Fibroblast of lung (primary cell): ENCODE results near the gene HOXA1. TPM values are rescaled to one million over a fixed set of nuclear protein-coding genes. Genes with fewer than 3 reads are reported as not detected.

Experiments used
- DNase-seq, 2 donors: peaks; one replicate each; pipeline versions ENCODE4 v3.0.0 to v3.0.0-alpha.2; 2010; ENCODE audit warnings: low read depth in 2 of 2
- H2AFZ ChIP-seq: 2 replicates; pipeline ENCODE4 v1.5.1; 2012; ENCODE audit warnings: low read length, control low read depth, inconsistent platforms
- H3K27ac ChIP-seq: 2 replicates; pipeline ENCODE4 v1.5.1; 2011; ENCODE audit warnings: low read length, control low read depth; ENCODE audit not compliant: insufficient read depth
- H3K27me3 ChIP-seq: 2 replicates; pipeline ENCODE4 v1.5.1; 2011; ENCODE audit warnings: mild to moderate bottlenecking, low read length; ENCODE audit not compliant: control insufficient read depth, insufficient read depth
- H3K36me3 ChIP-seq: 2 replicates; pipeline ENCODE4 v1.5.1; 2011; ENCODE audit warnings: low read length; ENCODE audit not compliant: control insufficient read depth, insufficient read depth
- H3K4me1 ChIP-seq: 2 replicates; pipeline ENCODE4 v1.5.1; 2011; ENCODE audit warnings: low read length; ENCODE audit not compliant: control insufficient read depth, insufficient read depth; ENCODE audit errors: extremely low read depth
- H3K4me2 ChIP-seq: 2 replicates; pipeline ENCODE4 v1.5.1; 2011; ENCODE audit warnings: low read length, control low read depth; ENCODE audit not compliant: insufficient read depth; ENCODE audit errors: extremely low read depth
- H3K4me3 ChIP-seq, 4 experiments: fragments of 200-600 bp in 1 of 4; sonication (generic) in 1 of 4; replicated peaks in 1 of 4; 2 replicates each; pipeline ENCODE4 v1.5.1; 2011 to 2016; ENCODE audit warnings: low read length in 4 of 4, low read depth in 3 of 4, mild to moderate bottlenecking in 3 of 4, control low read depth in 2 of 4, inconsistent platforms in 1 of 4, mixed read lengths in 1 of 4; ENCODE audit not compliant: insufficient read depth in 1 of 4; ENCODE audit errors: control extremely low read depth in 1 of 4
- H3K79me2 ChIP-seq: 2 replicates; pipeline ENCODE4 v1.5.1; 2012; ENCODE audit warnings: mild to moderate bottlenecking, low read length, inconsistent platforms; ENCODE audit not compliant: control insufficient read depth, insufficient read depth
- H3K9ac ChIP-seq: 2 replicates; pipeline ENCODE4 v1.5.1; 2011; ENCODE audit warnings: mild to moderate bottlenecking, low read length, control low read depth; ENCODE audit not compliant: insufficient read depth
- H3K9me3 ChIP-seq: 2 replicates; pipeline ENCODE4 v1.5.1; 2012; ENCODE audit warnings: low read depth, low read length; ENCODE audit not compliant: control insufficient read depth, insufficient read depth
- H4K20me1 ChIP-seq: 2 replicates; pipeline ENCODE4 v1.5.1; 2011; ENCODE audit warnings: low read length; ENCODE audit not compliant: control insufficient read depth, insufficient read depth; ENCODE audit errors: extremely low read depth
- EZH2 ChIP-seq: IDR thresholded peaks from 2 replicates; pipeline ENCODE4 v1.5.1; 2012; ENCODE audit warnings: low read length, control low read depth, mild to moderate bottlenecking; ENCODE audit errors: missing control alignments
- polyA minus RNA-seq: library from RNA; depleted of rRNA, polyadenylated mRNA; stranded (reverse); fragments of >200 nt; gene quantifications from 2 replicates; pipeline ENCODE4 v1.2.3, GENCODE V29; 2011; ENCODE audit warnings: low replicate concordance
- polyA plus RNA-seq, 2 donors: library from polyadenylated mRNA; depleted of rRNA in 1 of 2; stranded (reverse) in 1 of 2; unstranded in 1 of 2; fragments of >200 nt; gene quantifications; 2 replicates each; pipeline ENCODE4 v1.2.1, GENCODE V29; 2011 to 2012; ENCODE audit warnings: missing spikeins in 1 of 2
- total RNA-seq: library from RNA; depleted of rRNA; stranded (reverse); fragments of >200 nt; gene quantifications from 2 replicates; pipeline ENCODE4 v1.2.1, GENCODE V29; 2014
- TF ChIP-seq, protein P1 (sequence below), 2 donors: IDR thresholded peaks in 1 of 2; conservative IDR thresholded peaks in 1 of 2; 1 replicate in 1 of 2; 2 replicates in 1 of 2; pipeline ENCODE4 v1.5.1; 2011 to 2012; ENCODE audit warnings: low read length in 2 of 2, control low read depth in 1 of 2, inconsistent platforms in 1 of 2, low read depth in 1 of 2, mild to moderate bottlenecking in 1 of 2

The HOXA1 gene
- total RNA-seq, result 0.50 and 0.51 TPM in 2 replicates
- 0.58 and 0.83 TPM in 2 replicates for polyA plus RNA-seq
- 0.66 and 0.67 TPM in 2 replicates for polyA plus RNA-seq (2012)
- 1.1 TPM in 1 of 2 replicates, not detected in the other for polyA minus RNA-seq

DNA sequence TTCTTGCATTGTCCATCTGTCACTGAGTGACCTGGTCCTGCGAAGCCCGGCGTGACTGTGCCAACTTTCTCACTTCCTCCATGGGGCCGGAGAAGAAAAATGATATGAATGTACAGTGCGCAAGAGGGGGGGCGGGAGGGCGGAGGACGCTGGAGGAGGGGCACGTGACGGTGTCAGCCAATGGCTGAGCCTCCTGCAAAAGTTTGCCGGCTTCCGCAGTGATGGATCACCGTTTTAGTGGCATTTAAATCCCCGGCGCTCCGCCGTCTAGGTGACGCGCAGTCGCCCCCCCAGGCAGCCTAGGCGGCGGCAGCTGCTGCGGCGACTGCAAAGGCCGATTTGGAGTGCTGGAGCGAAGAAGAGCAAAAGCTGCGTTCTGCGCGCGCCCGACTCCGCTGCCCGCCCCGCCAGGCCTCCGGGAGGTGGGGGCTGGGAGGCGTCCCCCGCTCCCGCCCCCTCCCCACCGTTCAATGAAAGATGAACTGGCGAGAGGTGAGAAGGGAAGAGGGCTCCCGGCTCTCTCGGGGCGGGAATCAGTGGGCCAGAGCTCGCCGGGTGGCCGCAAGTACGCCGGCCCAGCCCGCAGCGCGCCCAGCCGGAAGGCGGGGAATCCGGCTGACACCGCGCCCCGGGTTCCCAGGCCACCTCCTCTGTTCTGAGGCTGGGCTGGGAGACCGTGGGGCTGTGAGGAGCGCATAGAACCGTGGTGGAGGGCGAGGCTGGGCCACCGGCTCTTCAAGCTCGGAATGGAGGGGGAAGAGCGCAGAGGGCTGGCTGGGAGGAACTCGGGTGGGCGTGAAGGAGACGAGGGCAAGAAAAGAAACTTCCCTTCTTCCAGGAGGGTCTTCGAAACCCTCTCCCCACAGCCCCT lies at the start of gene HOXA1:
Gene HOXA1, minus strand, starts transcription at position 104 of the 871 bp plus-strand sequence. Its CDS starts 88 bp downstream, at position 16.
- H3K4me3 ChIP-seq, result peak within 1 kb of the TSS; percentile 70 to 93 (median 84)
- no peaks in the 10 kb centered on the region for H3K27me3 ChIP-seq
- H3K4me1 ChIP-seq, result peaks cover 4% of the 10 kb centered on the region
- DNase-seq, result peak; percentile 93 to 95
- H3K9me3 ChIP-seq, result no peaks in the 10 kb centered on the region
- H4K20me1 ChIP-seq, result no peaks in the 10 kb centered on the region
- peak within 1 kb of the TSS; percentile 27 for H2AFZ ChIP-seq
- TF ChIP-seq, protein P1, sequence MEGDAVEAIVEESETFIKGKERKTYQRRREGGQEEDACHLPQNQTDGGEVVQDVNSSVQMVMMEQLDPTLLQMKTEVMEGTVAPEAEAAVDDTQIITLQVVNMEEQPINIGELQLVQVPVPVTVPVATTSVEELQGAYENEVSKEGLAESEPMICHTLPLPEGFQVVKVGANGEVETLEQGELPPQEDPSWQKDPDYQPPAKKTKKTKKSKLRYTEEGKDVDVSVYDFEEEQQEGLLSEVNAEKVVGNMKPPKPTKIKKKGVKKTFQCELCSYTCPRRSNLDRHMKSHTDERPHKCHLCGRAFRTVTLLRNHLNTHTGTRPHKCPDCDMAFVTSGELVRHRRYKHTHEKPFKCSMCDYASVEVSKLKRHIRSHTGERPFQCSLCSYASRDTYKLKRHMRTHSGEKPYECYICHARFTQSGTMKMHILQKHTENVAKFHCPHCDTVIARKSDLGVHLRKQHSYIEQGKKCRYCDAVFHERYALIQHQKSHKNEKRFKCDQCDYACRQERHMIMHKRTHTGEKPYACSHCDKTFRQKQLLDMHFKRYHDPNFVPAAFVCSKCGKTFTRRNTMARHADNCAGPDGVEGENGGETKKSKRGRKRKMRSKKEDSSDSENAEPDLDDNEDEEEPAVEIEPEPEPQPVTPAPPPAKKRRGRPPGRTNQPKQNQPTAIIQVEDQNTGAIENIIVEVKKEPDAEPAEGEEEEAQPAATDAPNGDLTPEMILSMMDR (conservative IDR thresholded peaks at IDR 0.05 in 1 of 2, IDR thresholded peaks at IDR 0.05 in 1 of 2; ENCODE audit: low read depth in 1 of 2, low read length in 2 of 2), result no peak
- no peak for TF ChIP-seq EZH2
- no peaks in the 10 kb centered on the region for H3K36me3 ChIP-seq
- H3K4me2 ChIP-seq, result peak within 1 kb of the TSS; percentile 97
- H3K9ac ChIP-seq, result peak within 1 kb of the TSS; percentile 93
- peaks cover 49% of the 10 kb centered on the region for H3K79me2 ChIP-seq
- peak within 1 kb of the TSS; percentile 95 for H3K27ac ChIP-seq

DNA sequence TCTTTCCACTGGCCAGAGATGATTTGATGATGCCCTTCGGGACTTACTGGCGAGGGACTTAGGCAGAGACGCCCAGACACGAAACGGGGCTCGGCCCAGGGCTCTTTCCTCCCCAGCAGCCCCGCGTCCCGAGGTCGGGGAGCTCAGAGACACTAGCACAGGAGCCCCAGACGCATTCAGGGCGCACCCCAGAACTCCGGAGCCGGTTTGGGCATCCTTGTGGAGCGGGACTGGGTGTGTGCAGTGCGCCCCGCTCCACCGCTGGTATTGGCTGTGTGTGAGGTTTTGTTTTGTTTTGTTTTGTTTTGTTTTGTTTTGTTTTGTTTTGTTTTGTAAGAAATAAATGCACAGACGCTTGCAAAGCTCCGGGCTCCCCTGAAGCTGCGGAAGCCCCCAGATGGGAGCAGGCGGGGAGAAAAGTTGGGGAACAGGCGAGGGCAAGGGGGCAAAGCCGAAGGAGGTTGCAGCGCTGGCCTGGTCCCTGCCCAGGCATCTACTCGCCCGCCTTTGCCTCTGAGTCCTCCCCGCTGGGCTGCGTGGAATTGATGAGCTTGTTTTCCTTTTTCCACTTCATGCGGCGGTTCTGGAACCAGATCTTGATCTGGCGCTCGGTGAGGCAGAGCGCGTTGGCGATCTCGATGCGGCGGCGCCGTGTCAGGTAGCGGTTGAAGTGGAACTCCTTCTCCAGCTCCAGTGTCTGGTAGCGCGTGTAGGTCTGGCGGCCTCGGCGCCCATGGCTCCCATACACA lies 49.5 kb upstream of the HOXA1 start:
- peak in 1 of 2 donors; percentile 61 for DNase-seq
- no peaks in the 10 kb centered on the region for H4K20me1 ChIP-seq
- H3K9ac ChIP-seq, result peak overlapping the region; percentile 70
- peak overlapping the region; percentile 98 for H3K27ac ChIP-seq
- H3K4me2 ChIP-seq, result peak overlapping the region; percentile 99
- H2AFZ ChIP-seq, result no peak overlapping the region
- peaks cover 2% of the 10 kb centered on the region for H3K36me3 ChIP-seq
- H3K4me1 ChIP-seq, result peaks cover 26% of the 10 kb centered on the region
- H3K9me3 ChIP-seq, result no peaks in the 10 kb centered on the region
- H3K79me2 ChIP-seq, result peaks cover 93% of the 10 kb centered on the region
- TF ChIP-seq, protein P1 (conservative IDR thresholded peaks at IDR 0.05 in 1 of 2, IDR thresholded peaks at IDR 0.05 in 1 of 2; ENCODE audit: low read depth in 1 of 2, low read length in 2 of 2), result no peak
- TF ChIP-seq EZH2, result no peak
- H3K27me3 ChIP-seq, result no peaks in the 10 kb centered on the region
- H3K4me3 ChIP-seq, result peak overlapping the region; percentile 41 to 61 (median 52)

DNA sequence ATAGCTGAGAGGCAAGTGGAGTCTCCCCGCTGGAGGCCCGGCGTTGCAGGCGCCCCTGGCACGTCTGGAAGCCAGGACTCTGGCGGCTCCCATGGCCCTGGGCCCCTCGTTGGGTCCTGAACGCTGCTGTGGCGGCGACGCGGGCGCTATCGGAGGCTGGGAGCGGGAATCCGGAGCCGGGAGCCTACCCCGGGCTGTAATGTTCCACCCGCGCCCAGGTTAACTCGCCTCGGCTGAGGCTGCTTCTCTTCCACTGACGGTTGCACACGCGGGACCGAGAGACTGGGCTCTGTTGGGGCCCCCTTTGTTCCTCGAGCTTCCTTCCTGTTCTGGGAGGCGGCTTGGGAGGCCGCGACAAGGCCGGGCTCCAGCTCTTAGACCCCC lies 49.0 kb upstream of the HOXA1 start:
- peak overlapping the region; percentile 99 for H3K4me2 ChIP-seq
- peaks cover 93% of the 10 kb centered on the region for H3K79me2 ChIP-seq
- H3K9ac ChIP-seq, result peak overlapping the region; percentile 70
- H3K4me3 ChIP-seq, result peak overlapping the region; percentile 41 to 61 (median 48)
- H3K27me3 ChIP-seq, result no peaks in the 10 kb centered on the region
- no peaks in the 10 kb centered on the region for H4K20me1 ChIP-seq
- no peak for DNase-seq
- peaks cover 2% of the 10 kb centered on the region for H3K36me3 ChIP-seq
- TF ChIP-seq, protein P1 (conservative IDR thresholded peaks at IDR 0.05 in 1 of 2, IDR thresholded peaks at IDR 0.05 in 1 of 2; ENCODE audit: low read depth in 1 of 2, low read length in 2 of 2), result no peak
- no peak for TF ChIP-seq EZH2
- H2AFZ ChIP-seq, result no peak overlapping the region
- peak overlapping the region; percentile 98 for H3K27ac ChIP-seq
- peaks cover 28% of the 10 kb centered on the region for H3K4me1 ChIP-seq
- H3K9me3 ChIP-seq, result no peaks in the 10 kb centered on the region
